ENCODE results near the gene USF2. TPM values are rescaled to one million over a fixed set of nuclear protein-coding genes. Genes with fewer than 3 reads are reported as not detected.
A peak's percentile ranks its signal among the peaks of the same experiment; 100 is the strongest.

USF2 gene
- total RNA-seq, 1 donor from 2014 or later: 236 TPM

DNA sequence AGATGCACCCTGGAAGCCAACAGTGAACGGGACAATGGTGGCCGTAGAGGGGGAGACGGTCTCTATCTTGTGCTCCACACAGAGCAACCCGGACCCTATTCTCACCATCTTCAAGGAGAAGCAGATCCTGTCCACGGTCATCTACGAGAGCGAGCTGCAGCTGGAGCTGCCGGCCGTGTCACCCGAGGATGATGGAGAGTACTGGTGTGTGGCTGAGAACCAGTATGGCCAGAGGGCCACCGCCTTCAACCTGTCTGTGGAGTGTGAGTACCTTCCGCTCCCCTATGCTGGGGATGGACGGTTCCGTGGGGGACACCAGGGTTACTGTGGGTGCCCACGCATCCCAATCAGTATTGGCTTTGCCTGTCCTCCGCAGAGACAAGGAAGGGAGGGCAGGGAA, 33.7 kb downstream of the USF2 start:
- H3K4me1 Mint-ChIP-seq: peaks cover 26% of the 10 kb centered on the region
- H3K27ac Mint-ChIP-seq: no peak overlapping the region
- no peaks in the 10 kb centered on the region for H3K9me3 Mint-ChIP-seq
- no peaks in the 10 kb centered on the region for H3K27me3 Mint-ChIP-seq
- H3K36me3 Mint-ChIP-seq (ENCODE audit: low read depth): no peaks in the 10 kb centered on the region
- TF ChIP-seq, protein P1, sequence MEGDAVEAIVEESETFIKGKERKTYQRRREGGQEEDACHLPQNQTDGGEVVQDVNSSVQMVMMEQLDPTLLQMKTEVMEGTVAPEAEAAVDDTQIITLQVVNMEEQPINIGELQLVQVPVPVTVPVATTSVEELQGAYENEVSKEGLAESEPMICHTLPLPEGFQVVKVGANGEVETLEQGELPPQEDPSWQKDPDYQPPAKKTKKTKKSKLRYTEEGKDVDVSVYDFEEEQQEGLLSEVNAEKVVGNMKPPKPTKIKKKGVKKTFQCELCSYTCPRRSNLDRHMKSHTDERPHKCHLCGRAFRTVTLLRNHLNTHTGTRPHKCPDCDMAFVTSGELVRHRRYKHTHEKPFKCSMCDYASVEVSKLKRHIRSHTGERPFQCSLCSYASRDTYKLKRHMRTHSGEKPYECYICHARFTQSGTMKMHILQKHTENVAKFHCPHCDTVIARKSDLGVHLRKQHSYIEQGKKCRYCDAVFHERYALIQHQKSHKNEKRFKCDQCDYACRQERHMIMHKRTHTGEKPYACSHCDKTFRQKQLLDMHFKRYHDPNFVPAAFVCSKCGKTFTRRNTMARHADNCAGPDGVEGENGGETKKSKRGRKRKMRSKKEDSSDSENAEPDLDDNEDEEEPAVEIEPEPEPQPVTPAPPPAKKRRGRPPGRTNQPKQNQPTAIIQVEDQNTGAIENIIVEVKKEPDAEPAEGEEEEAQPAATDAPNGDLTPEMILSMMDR (IDR thresholded peaks at IDR 0.05): no peak
- ChIA-PET CTCF (no interaction called here), POLR2A (interaction anchor here (0.6 to 0.7 kb wide), 2 partner anchors 16 to 36 kb away, joined by 3 to 6 read pairs; no protein-coding TSS in a partner anchor)
- no peak overlapping the region for H3K4me3 Mint-ChIP-seq
- intact Hi-C loops (cut with micrococcal nuclease): no loop called here
- ATAC-seq (ENCODE audit: low read depth) (no peak), DNase-seq (no peak)

DNA sequence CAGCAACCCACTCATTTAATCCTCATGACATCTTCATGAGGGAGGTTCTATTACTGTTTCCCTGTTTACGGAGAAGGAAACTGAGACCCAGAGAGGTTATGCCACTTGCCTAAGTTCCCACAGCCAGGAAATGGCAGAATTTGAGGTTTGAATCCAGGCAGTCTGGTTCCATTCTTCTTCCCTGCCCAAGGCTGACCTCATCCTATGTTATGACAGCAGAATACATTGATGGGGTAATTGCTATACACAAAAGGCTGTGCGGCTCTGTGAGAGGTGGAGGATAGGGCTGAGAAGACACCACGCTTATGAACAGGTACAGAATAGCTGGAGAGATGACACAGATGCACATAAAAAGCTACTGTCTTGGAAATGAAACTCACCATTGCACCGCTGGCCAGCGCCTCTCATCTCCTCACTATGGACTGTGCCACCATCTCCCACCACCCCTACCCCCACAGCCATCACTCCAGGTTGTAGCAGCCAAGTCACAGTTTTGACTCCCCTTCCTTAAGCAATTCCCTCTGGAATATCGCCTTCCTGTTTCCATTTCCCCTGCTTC, 34.7 kb downstream of the USF2 start:
- ChIA-PET POLR2A (interaction anchor here (0.7 kb wide), 1 partner anchor 35 kb away, joined by 6 read pairs; no protein-coding TSS in a partner anchor), CTCF (no interaction called here)
- ATAC-seq (ENCODE audit: low read depth) (no peak), DNase-seq (no peak)
- intact Hi-C loops (cut with micrococcal nuclease): no loop called here
- H3K4me3 Mint-ChIP-seq: no peak overlapping the region
- H3K36me3 Mint-ChIP-seq (ENCODE audit: low read depth): no peaks in the 10 kb centered on the region
- no peaks in the 10 kb centered on the region for H3K27me3 Mint-ChIP-seq
- no peak overlapping the region for H3K27ac Mint-ChIP-seq
- H3K9me3 Mint-ChIP-seq: no peaks in the 10 kb centered on the region
- TF ChIP-seq, protein P1 (IDR thresholded peaks at IDR 0.05): no peak
- H3K4me1 Mint-ChIP-seq: peaks cover 36% of the 10 kb centered on the region

DNA sequence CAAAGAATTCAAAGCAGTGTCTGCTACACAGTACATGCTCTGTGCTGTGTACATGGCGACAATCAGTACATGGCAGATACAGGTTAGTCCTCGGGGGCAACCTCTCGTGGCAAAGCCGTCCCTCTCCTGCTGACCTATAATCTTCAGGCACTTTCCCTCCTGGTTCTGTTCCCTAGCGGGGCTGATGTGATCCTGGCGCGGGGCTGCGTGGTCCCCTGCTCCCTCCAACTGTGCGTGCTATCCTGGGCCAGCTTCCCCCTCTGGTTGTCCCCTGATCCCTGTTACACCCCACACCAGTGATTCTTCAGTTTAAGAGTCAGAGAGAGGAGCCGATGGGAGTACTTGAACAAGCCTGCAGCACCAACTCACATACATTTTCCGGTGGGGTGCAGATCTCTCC, 35.3 kb downstream of the USF2 start:
- intact Hi-C loops (cut with micrococcal nuclease): no loop called here
- H3K4me1 Mint-ChIP-seq: peaks cover 42% of the 10 kb centered on the region
- H3K9me3 Mint-ChIP-seq: no peaks in the 10 kb centered on the region
- H3K4me3 Mint-ChIP-seq: no peak overlapping the region
- H3K36me3 Mint-ChIP-seq (ENCODE audit: low read depth): no peaks in the 10 kb centered on the region
- DNase-seq (no peak), ATAC-seq (ENCODE audit: low read depth) (no peak)
- H3K27me3 Mint-ChIP-seq: no peaks in the 10 kb centered on the region
- TF ChIP-seq, protein P1 (IDR thresholded peaks at IDR 0.05): no peak
- H3K27ac Mint-ChIP-seq: no peak overlapping the region
- ChIA-PET POLR2A (interaction anchor here (1.6 kb wide), 1 partner anchor 26 kb away, joined by 4 read pairs; the partner anchor contains the start of gene CD22), CTCF (no interaction called here)

DNA sequence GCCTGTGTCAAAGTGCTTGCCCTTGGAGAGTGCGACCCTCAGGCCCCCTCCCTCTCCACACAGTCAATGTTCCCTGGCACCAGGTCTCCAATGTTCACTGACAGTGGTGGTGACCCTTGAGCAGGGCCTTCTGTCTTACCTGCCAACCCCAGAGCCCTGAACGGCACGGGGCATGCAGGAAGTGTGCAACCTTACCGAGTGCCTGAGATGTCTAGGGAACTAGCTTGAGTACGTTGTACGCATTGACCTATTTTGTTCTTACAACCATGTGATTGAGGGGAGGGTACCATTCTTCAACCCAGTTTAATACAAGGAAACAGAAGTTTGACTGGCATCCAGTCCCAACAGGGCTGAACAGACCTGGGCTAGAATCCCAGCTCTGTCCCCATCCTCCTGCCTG, 36.4 kb downstream of the USF2 start:
- POLR2A ChIA-PET: interaction anchor here (1.6 kb wide), 1 partner anchor 25 kb away, joined by 4 read pairs; the partner anchor contains the start of gene CD22
- ATAC-seq (ENCODE audit: low read depth): no peak
- intact Hi-C loops (cut with micrococcal nuclease): no loop called here
- TF ChIP-seq, protein P1 (IDR thresholded peaks at IDR 0.05): no peak
- H3K4me1 Mint-ChIP-seq: peaks cover 48% of the 10 kb centered on the region
- DNase-seq: no peak
- no peak overlapping the region for H3K4me3 Mint-ChIP-seq
- no peaks in the 10 kb centered on the region for H3K9me3 Mint-ChIP-seq
- no peaks in the 10 kb centered on the region for H3K36me3 Mint-ChIP-seq (ENCODE audit: low read depth)
- CTCF ChIA-PET: no interaction called here
- no peak overlapping the region for H3K27ac Mint-ChIP-seq
- no peaks in the 10 kb centered on the region for H3K27me3 Mint-ChIP-seq

DNA sequence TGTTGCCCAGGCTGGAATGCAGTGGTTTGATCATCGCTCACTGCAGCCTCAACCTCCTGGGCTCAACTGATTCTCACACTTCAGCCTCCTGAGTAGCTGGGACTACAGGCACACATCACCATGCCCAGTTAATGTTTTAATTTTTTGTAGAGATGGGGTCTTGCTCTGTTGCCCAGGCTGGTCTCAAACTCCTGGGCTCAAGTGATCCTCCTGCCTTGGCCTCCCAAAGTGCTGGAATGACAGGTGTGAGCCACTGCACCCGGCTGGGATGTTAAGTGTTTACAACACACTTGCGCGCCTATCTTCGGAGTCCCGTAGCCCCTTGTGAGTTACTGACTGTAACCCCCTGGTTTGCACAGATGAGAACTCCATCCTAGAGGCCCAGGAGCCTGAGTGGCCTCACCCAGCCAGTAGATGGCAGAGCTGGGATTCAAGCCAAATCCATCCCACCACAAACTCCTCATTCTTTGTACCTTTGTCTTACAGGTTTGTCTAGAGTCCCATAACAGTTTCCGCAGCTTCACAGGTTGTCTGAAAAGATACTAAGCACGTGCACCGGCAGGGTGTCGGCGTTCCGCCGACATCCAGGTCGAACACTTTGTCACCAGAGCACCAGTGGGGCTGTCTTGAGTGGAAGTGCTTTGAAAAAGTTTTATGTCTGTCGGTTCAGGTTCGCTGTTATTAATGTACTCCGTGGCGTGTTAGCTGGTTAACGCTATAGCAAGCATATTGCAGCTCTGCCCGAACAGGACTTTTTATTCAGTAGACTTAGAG, 37.9 kb downstream of the USF2 start:
- POLR2A ChIA-PET: interaction anchor here (0.7 to 1.8 kb wide), 8 partner anchors 10 to 161 kb away, joined by 3 to 6 read pairs (median 3); partner anchors contain the start of gene FFAR1
- no peak for DNase-seq
- TF ChIP-seq, protein P1 (IDR thresholded peaks at IDR 0.05): no peak
- no peaks in the 10 kb centered on the region for H3K9me3 Mint-ChIP-seq
- CTCF ChIA-PET: interaction anchor here (0.9 to 2.3 kb wide), 8 partner anchors 9 to 188 kb away, joined by 3 to 9 read pairs (median 5); no protein-coding TSS in a partner anchor
- H3K36me3 Mint-ChIP-seq (ENCODE audit: low read depth): no peaks in the 10 kb centered on the region
- no peak overlapping the region for H3K4me3 Mint-ChIP-seq
- H3K27me3 Mint-ChIP-seq: no peaks in the 10 kb centered on the region
- peak; percentile 60 for ATAC-seq (ENCODE audit: low read depth)
- peaks cover 56% of the 10 kb centered on the region for H3K4me1 Mint-ChIP-seq
- intact Hi-C loops (cut with micrococcal nuclease): loop anchor here (1.0 to 2.0 kb wide), 3 partner anchors 16 to 162 kb away; no protein-coding TSS in a partner anchor
- H3K27ac Mint-ChIP-seq: peak overlapping the region; percentile 12

Data from activated B cell treated with CpG ODN at 0.5 μM for 24 hours (primary cell).